Peyer's patch (tissue), 4 donors: ENCODE results near the gene SYN1.

Source experiments
- CTCF ChIP-seq, 6 experiments: fragments of 450-650 bp in 4 of 6; fragments of 200-600 bp in 2 of 6; sonication (generic) in 1 of 6; IDR thresholded peaks; one replicate each; pipeline ENCODE4 v1.5.1; 2017 to 2019; ENCODE audit warnings: antibody characterized with exemption in 6 of 6, mild to moderate bottlenecking in 3 of 6, moderate library complexity in 1 of 6
- POLR2A ChIP-seq, 2 donors: fragments of 450-650 bp; IDR thresholded peaks; one replicate each; pipeline ENCODE4 v1.5.1; 2017; ENCODE audit warnings: antibody characterized with exemption in 2 of 2, mild to moderate bottlenecking in 2 of 2, moderate library complexity in 2 of 2

GRCh38 chrX:47650164-47651042 is 30.7 kb upstream of the SYN1 start, which contains the start of gene ELK1:
- TF ChIP-seq CTCF (IDR thresholded peaks at IDR 0.05) (peak in 1 of 6 experiments; percentile 3), POLR2A (IDR thresholded peaks at IDR 0.05) (peak; percentile 49 to 63)
